Lung (tissue), 12 donors: ENCODE data around the gene SMAGP. TPM values are rescaled to one million over a fixed set of nuclear protein-coding genes. Genes with fewer than 3 reads are reported as not detected.

Experiments
- ATAC-seq: fragments of 200-7000 bp; cut with Tn5 transposase; one replicate; pipeline ENCODE4 v1.9.1; 2020; ENCODE audit warnings: moderate number of reproducible peaks; ENCODE audit not compliant: insufficient read depth, low FRiP score
- DNase-seq, 3 donors: peaks; one replicate each; pipeline ENCODE4 v3.0.0-alpha.2; 2013 to 2017
- H3K27ac ChIP-seq, 2 donors: one replicate each; pipeline ENCODE4 v1.5.1; 2013; ENCODE audit warnings: mild to moderate bottlenecking in 2 of 2, moderate library complexity in 2 of 2, control low read depth in 1 of 2, inconsistent platforms in 1 of 2, low read depth in 1 of 2, low read length in 1 of 2
- H3K27me3 ChIP-seq, 3 donors: one replicate each; pipeline ENCODE4 v1.5.1; 2013; ENCODE audit warnings: low read length in 2 of 3; ENCODE audit not compliant: control insufficient read depth in 3 of 3, insufficient read depth in 3 of 3
- H3K36me3 ChIP-seq, 4 donors: one replicate each; pipeline ENCODE4 v1.5.1; 2013; ENCODE audit warnings: low read length in 4 of 4, mild to moderate bottlenecking in 1 of 4, moderate library complexity in 1 of 4; ENCODE audit not compliant: control insufficient read depth in 4 of 4, insufficient read depth in 4 of 4
- H3K4me1 ChIP-seq, 5 donors: one replicate each; pipeline ENCODE4 v1.5.1; 2013; ENCODE audit warnings: low read length in 5 of 5, mild to moderate bottlenecking in 2 of 5, moderate library complexity in 1 of 5; ENCODE audit not compliant: control insufficient read depth in 5 of 5, insufficient read depth in 5 of 5
- H3K4me3 ChIP-seq: one replicate; pipeline ENCODE4 v1.5.1; 2013; ENCODE audit warnings: mild to moderate bottlenecking, control low read depth, moderate library complexity
- H3K9ac ChIP-seq, 2 donors: one replicate each; pipeline ENCODE4 v1.5.1; 2013; ENCODE audit warnings: low read length in 2 of 2, control low read depth in 1 of 2; ENCODE audit not compliant: insufficient read depth in 1 of 2
- H3K9me3 ChIP-seq, 4 donors: one replicate each; pipeline ENCODE4 v1.5.1; 2013; ENCODE audit warnings: low read length in 3 of 4, mild to moderate bottlenecking in 1 of 4, moderate library complexity in 1 of 4; ENCODE audit not compliant: control insufficient read depth in 4 of 4, insufficient read depth in 3 of 4
- WGBS, 2 donors: extraction: QIAGEN DNeasy Blood & Tissue Kit; methylation state at CpG; one replicate each; pipeline ENCODE4 v1.1.7; 2013; 5-methylcytosine and 5-hydroxymethylcytosine counted together
- polyA plus RNA-seq, 2 donors: library from polyadenylated mRNA; stranded (reverse); fragments of 200-250 nt; gene quantifications; one replicate each; pipeline ENCODE4 v1.2.1, GENCODE V29; 2013
- total RNA-seq, 2 donors: library from RNA; depleted of rRNA in 1 of 2; stranded (reverse); fragments of >200 nt in 1 of 2; gene quantifications; one replicate each; pipeline ENCODE4 v1.2.1, GENCODE V29; 2014 to 2021
- TF ChIP-seq, protein P1 (sequence below): IDR thresholded peaks from 2 replicates; pipeline ENCODE4 v1.5.1; 2012; ENCODE audit warnings: mild to moderate bottlenecking; ENCODE audit errors: control extremely low read depth, extremely low read depth
- donor health status: control.
- donor health status: control.
- donor health status: Bipolar disorder and iron deficiency.
- donor health status: healthy.
- donor health status: DM: yes; HTN: yes; CAD: no.

The SMAGP gene
- total and polyA plus RNA-seq, 4 donors = 9.7 to 26.0 (median 17.2) TPM

DNA sequence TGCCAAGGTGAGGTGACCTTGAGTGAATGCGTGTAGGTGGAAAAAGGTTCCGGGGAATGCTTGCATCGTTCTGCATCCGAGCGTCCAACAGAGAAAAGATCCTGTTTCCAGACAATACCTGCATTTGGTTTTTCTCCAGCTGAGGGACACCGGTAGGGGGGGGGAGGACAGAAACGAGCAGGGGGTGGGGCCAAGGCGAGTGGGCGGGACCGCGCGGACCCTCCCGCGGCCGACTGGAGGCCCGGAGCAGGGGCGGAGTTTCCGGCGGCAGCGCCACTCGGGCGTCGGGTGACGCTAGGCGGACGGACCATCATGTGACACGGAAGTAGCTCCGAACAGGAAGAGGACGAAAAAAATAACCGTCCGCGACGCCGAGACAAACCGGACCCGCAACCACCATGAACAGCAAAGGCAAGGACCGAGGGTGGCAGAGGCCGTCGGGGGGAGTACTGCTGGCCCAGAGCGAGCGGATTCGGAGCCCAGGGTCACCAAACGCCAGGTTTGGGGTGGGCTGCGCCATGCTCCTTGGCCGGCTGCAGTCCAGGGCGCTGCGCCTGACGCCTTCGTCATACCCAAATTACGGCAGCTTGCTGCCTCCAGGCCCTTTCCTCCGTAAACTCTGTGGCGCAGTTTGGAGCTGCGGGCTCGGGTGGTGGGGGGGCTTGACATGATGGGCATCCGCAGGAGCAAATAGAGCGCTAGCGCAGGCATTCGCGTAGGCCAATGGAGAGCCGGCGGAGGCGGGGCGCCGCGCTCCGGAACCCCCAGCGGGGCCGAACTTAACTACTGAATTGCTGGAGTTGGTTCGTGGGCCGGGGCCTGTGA, 31.5 kb downstream of the SMAGP start, which contains the start of gene DAZAP2:
TSS of gene DAZAP2 (plus strand) at position 317 of the 825 bp plus-strand sequence. CDS start at position 399, 82 bp downstream.
- DNase-seq (peak; percentile 97 to 98 (median 97)), ATAC-seq (peak; percentile 95)
- Histone ChIP-seq H3K9ac (peak within 1 kb of the TSS; percentile 99), H3K9me3 (no peaks in the 10 kb centered on the region), H3K4me1 (peaks cover 0 to 14% (median 8%) of the 10 kb centered on the region in 5 donors), H3K36me3 (peaks cover 18 to 26% (median 22%) of the 10 kb centered on the region in 4 donors), H3K27me3 (no peaks in the 10 kb centered on the region), H3K4me3 (peak within 1 kb of the TSS; percentile 93), H3K27ac (peak within 1 kb of the TSS; percentile 100)
- 0 to 1% methylated on average over 70 of the region's 70 CpGs for WGBS, 2 donors
- TF ChIP-seq, protein P1, sequence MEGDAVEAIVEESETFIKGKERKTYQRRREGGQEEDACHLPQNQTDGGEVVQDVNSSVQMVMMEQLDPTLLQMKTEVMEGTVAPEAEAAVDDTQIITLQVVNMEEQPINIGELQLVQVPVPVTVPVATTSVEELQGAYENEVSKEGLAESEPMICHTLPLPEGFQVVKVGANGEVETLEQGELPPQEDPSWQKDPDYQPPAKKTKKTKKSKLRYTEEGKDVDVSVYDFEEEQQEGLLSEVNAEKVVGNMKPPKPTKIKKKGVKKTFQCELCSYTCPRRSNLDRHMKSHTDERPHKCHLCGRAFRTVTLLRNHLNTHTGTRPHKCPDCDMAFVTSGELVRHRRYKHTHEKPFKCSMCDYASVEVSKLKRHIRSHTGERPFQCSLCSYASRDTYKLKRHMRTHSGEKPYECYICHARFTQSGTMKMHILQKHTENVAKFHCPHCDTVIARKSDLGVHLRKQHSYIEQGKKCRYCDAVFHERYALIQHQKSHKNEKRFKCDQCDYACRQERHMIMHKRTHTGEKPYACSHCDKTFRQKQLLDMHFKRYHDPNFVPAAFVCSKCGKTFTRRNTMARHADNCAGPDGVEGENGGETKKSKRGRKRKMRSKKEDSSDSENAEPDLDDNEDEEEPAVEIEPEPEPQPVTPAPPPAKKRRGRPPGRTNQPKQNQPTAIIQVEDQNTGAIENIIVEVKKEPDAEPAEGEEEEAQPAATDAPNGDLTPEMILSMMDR = no peak

DNA sequence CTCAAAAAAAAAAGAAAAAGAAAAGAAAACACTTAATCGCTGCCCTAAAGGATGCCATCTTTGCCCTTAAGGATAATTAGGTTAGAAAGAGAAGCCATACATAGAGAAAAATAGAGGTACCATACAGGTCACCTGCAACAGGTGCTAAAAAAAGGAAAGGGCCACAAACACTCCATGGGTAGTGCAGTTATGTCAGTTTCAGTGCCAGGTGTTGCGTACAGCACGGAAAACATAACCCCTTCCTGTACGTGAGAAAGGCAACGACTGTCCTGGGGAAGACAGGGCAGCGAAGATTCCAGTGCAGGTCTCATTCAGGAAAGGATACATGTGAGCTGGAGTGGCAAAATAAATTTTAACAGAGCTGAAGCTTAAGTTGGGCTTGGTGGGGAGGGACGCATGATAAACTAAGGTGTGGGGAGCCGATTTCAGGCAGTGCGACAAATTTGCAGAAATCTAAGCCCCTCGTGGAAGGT, 32.1 kb downstream of the SMAGP start:
- ATAC-seq (no peak), DNase-seq (no peak)
- 7 to 10% methylated on average over 10 of the region's 10 CpGs for WGBS, 2 donors
- Histone ChIP-seq H3K9ac (peak overlapping the region in 1 of 2 donors; percentile 95), H3K27me3 (no peaks in the 10 kb centered on the region), H3K36me3 (peaks cover 17 to 26% (median 20%) of the 10 kb centered on the region in 4 donors), H3K9me3 (no peaks in the 10 kb centered on the region), H3K27ac (peak overlapping the region; percentile 39 to 90), H3K4me1 (peaks cover 0 to 14% (median 8%) of the 10 kb centered on the region in 5 donors), H3K4me3 (peak overlapping the region; percentile 47)
- TF ChIP-seq, protein P1 = no peak

DNA sequence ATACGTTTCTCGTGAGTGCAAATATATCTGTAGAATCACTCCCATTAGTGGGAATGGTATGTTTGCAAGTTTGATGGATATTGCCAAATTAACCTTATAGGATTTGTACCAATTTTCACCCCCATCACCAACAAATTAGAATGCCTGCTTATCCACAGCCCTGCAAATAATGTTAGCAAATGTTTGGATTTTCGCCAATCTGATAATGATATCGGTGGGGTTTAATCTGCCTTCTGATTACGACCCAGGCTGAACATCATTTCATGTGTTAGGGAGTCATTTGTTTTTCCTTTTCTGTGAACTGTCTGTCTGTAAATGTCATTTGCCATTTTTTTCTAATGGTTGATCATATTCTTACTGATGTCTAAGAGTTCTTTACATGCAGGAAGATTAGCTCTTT, 35.7 kb downstream of the SMAGP start:
- Histone ChIP-seq H3K27ac (no peak overlapping the region), H3K9me3 (no peaks in the 10 kb centered on the region), H3K27me3 (no peaks in the 10 kb centered on the region), H3K36me3 (peaks cover 0 to 3% (median 0%) of the 10 kb centered on the region in 4 donors), H3K4me3 (no peak overlapping the region), H3K4me1 (peaks cover 0 to 5% (median 0%) of the 10 kb centered on the region in 5 donors), H3K9ac (no peak overlapping the region)
- DNase-seq (no peak), ATAC-seq (no peak)
- WGBS, 2 donors = 55 to 63% methylated on average over 5 of the region's 5 CpGs
- TF ChIP-seq, protein P1 = no peak
